HCT116 (cell line): Measurements from ENCODE around the gene EEA1. TPM values are rescaled to one million over a fixed set of nuclear protein-coding genes. Genes with fewer than 3 reads are reported as not detected.

Experiments used
- ATAC-seq: fragments of 200-7000 bp; cut with Tn5 transposase; 2 replicates; pipeline ENCODE4 v1.9.1; 2020; ENCODE audit warnings: mild to moderate bottlenecking, moderate library complexity
- BruUV-seq: library from RNA; stranded (reverse); fragments of 400-500 nt; replicated peaks from 2 replicates; lab custom pipeline; 2021; lab: Mats Ljungman, UMichigan
- CTCF ChIA-PET: fragments of 300-600 bp; sonication (Branson Sonifier 250); formaldehyde crosslinking; loops from one replicate; lab custom pipeline; 2021; ENCODE audit warnings: antibody characterized with exemption; lab: Charles Lee
- POLR2A ChIA-PET: fragments of 300-600, 350-600 bp; sonication (Branson Sonifier 250); formaldehyde crosslinking; loops from one replicate; lab custom pipeline; 2021; ENCODE audit warnings: antibody characterized with exemption; lab: Charles Lee
- RAD21 ChIA-PET, 2 experiments: fragments of 300-600 bp; sonication (Branson Sonifier 250); formaldehyde crosslinking; loops; one replicate each; lab custom pipeline; 2023; ENCODE audit warnings: low total read pairs in 2 of 2; ENCODE audit not compliant: uncharacterized antibody in 2 of 2, unreplicated experiment in 2 of 2, low non-redundant PET in 1 of 2; lab: Charles Lee
- DNase-seq: peaks from one replicate; pipeline ENCODE4 v3.0.0-alpha.2; 2010; ENCODE audit warnings: low read depth, low spot score
- H2AFZ ChIP-seq: fragments of 200-600 bp; shearing (Covaris generic), sonication (generic); 2 replicates; pipeline ENCODE4 v1.6.1; 2017; ENCODE audit warnings: low read depth, mixed run types, mixed read lengths, antibody characterized with exemption, low read length; ENCODE audit not compliant: poor library complexity, severe bottlenecking
- H3K27ac ChIP-seq: 2 replicates; pipeline ENCODE4 v1.5.1; 2012; ENCODE audit warnings: low read depth, low read length
- H3K27me3 ChIP-seq: fragments of 200-600 bp; sonication (generic); 2 replicates; pipeline ENCODE4 v1.6.1; 2016; ENCODE audit warnings: mixed run types, low read length, mixed read lengths; ENCODE audit not compliant: insufficient read depth
- H3K36me3 ChIP-seq, 2 experiments: fragments of 200-500 bp in 1 of 2; fragments of 200-600 bp in 1 of 2; sonication (Bioruptor generic) in 1 of 2; sonication (generic) in 1 of 2; 2 replicates each; pipeline versions ENCODE4 v1.5.1 to v1.6.1; 2014 to 2016; ENCODE audit warnings: low read length in 2 of 2, inconsistent platforms in 1 of 2, mixed read lengths in 1 of 2, mixed run types in 1 of 2; ENCODE audit not compliant: insufficient read depth in 2 of 2, control insufficient read depth in 1 of 2
- H3K4me1 ChIP-seq, 2 experiments: fragments of 200-600 bp in 1 of 2; sonication (generic) in 1 of 2; 2 replicates each; pipeline versions ENCODE4 v1.5.1 to v1.6.1; 2012 to 2017; ENCODE audit warnings: low read length in 2 of 2, inconsistent platforms in 1 of 2, mild to moderate bottlenecking in 1 of 2, mixed read lengths in 1 of 2, mixed run types in 1 of 2, moderate library complexity in 1 of 2; ENCODE audit not compliant: insufficient read depth in 2 of 2, control insufficient read depth in 1 of 2
- H3K4me2 ChIP-seq: fragments of 200-600 bp; sonication (generic); 2 replicates; pipeline ENCODE4 v1.6.1; 2017; ENCODE audit warnings: mixed run types, low read length, mixed read lengths
- H3K4me3 ChIP-seq, 2 experiments: fragments of 200-600 bp in 1 of 2; sonication (generic) in 1 of 2; replicated peaks in 1 of 2; 2 replicates each; pipeline ENCODE4 v1.5.1; 2011 to 2016; ENCODE audit warnings: low read length in 2 of 2, control low read depth in 1 of 2, low read depth in 1 of 2, mild to moderate bottlenecking in 1 of 2, mixed read lengths in 1 of 2, mixed run types in 1 of 2
- H3K79me2 ChIP-seq: fragments of 200-600 bp; sonication (generic); 2 replicates; pipeline ENCODE4 v1.6.1; 2017; ENCODE audit warnings: mild to moderate bottlenecking, mixed run types, low read length, moderate library complexity, mixed read lengths; ENCODE audit not compliant: insufficient read depth
- H3K9ac ChIP-seq: fragments of 200-600 bp; sonication (generic); 2 replicates; pipeline ENCODE4 v1.6.1; 2016; ENCODE audit warnings: low read length, mixed read lengths
- H3K9me2 ChIP-seq: fragments of 200-600 bp; sonication (generic), shearing (Covaris generic); 2 replicates; pipeline ENCODE4 v1.6.1; 2017; ENCODE audit warnings: mixed run types, mild to moderate bottlenecking, moderate library complexity; ENCODE audit not compliant: insufficient read depth
- H3K9me3 ChIP-seq, 2 experiments: fragments of 200-500 bp in 1 of 2; fragments of 200-600 bp in 1 of 2; sonication (Bioruptor generic) in 1 of 2; sonication (generic) in 1 of 2; 2 replicates each; pipeline ENCODE4 v1.6.1; 2014 to 2017; ENCODE audit warnings: low read length in 2 of 2, mixed read lengths in 2 of 2, inconsistent platforms in 1 of 2, low read depth in 1 of 2, mild to moderate bottlenecking in 1 of 2, mixed run types in 1 of 2, moderate library complexity in 1 of 2; ENCODE audit not compliant: control insufficient read depth in 1 of 2, insufficient read depth in 1 of 2
- H4K20me1 ChIP-seq: fragments of 200-600 bp; sonication (generic), shearing (Covaris generic); 2 replicates; pipeline ENCODE4 v1.6.1; 2017; ENCODE audit warnings: mixed run types, mild to moderate bottlenecking, moderate library complexity; ENCODE audit not compliant: insufficient read depth
- CBX3 ChIP-seq: IDR thresholded peaks from 2 replicates; pipeline ENCODE4 v1.6.1; 2012; ENCODE audit warnings: low read depth
- EZH2 ChIP-seq: fragments of 200-600 bp; sonication (generic); IDR thresholded peaks from 2 replicates; pipeline ENCODE4 v1.6.1; 2017; ENCODE audit warnings: antibody characterized with exemption, mixed run types
- EZH2phosphoT487 ChIP-seq: fragments of 200-600 bp; IDR thresholded peaks from 2 replicates; pipeline ENCODE4 v1.6.1; 2018; ENCODE audit warnings: antibody characterized with exemption, borderline replicate concordance
- FOSL1 ChIP-seq: IDR thresholded peaks from 2 replicates; pipeline ENCODE4 v1.6.1; 2012; ENCODE audit warnings: low read depth
- POLR2AphosphoS5 ChIP-seq: IDR thresholded peaks from 2 replicates; pipeline ENCODE4 v1.6.1; 2011; ENCODE audit warnings: mild to moderate bottlenecking, low read depth, low read length, moderate library complexity
- SIN3A ChIP-seq: IDR thresholded peaks from 2 replicates; pipeline ENCODE4 v1.6.1; 2012; ENCODE audit warnings: low read depth
- SRF ChIP-seq: IDR thresholded peaks from 2 replicates; pipeline ENCODE4 v1.6.1; 2012; ENCODE audit warnings: low read depth
- TCF7L2 ChIP-seq: IDR thresholded peaks from 2 replicates; pipeline ENCODE4 v1.7.0; 2011; ENCODE audit warnings: borderline replicate concordance, inconsistent platforms; ENCODE audit not compliant: insufficient read depth, insufficient read length; ENCODE audit errors: extremely low read depth
- ZFX ChIP-seq: fragments of 450-650 bp; IDR thresholded peaks from 2 replicates; pipeline ENCODE4 v1.6.1; 2017
- ZNF274 ChIP-seq: fragments of 200-500 bp; sonication (Bioruptor generic); IDR thresholded peaks from 2 replicates; pipeline ENCODE4 v1.6.1; 2014; ENCODE audit warnings: mild to moderate bottlenecking, low read depth, low read length, inconsistent platforms
- intact Hi-C: fragments of 100-400 bp; cut with micrococcal nuclease; formaldehyde crosslinking; loops from 2 replicates; pipeline ENCODE4 v1.10.0; 2022
- total RNA-seq: library from RNA; stranded (reverse); gene quantifications from one replicate; pipeline ENCODE4 v1.2.1, GENCODE V29; 2021; ENCODE audit not compliant: unreplicated experiment
- TF ChIP-seq, protein P1 (sequence below): IDR thresholded peaks from 2 replicates; pipeline ENCODE4 v1.6.1; 2012; ENCODE audit warnings: low read depth
- TF ChIP-seq, protein P2 (sequence below): IDR thresholded peaks from 2 replicates; pipeline ENCODE4 v1.6.1; 2012
- TF ChIP-seq, protein P3 (sequence below), 3 experiments: fragments of 200-600 bp in 1 of 3; sonication (generic) in 1 of 3; IDR thresholded peaks in 2 of 3; conservative IDR thresholded peaks in 1 of 3; 2 replicates each; pipeline ENCODE4 v1.5.1; 2012 to 2017; ENCODE audit warnings: low read depth in 2 of 3, low read length in 2 of 3, antibody characterized with exemption in 1 of 3, borderline replicate concordance in 1 of 3, control low read depth in 1 of 3, mild to moderate bottlenecking in 1 of 3, mixed read lengths in 1 of 3, mixed run types in 1 of 3, moderate library complexity in 1 of 3; ENCODE audit not compliant: insufficient read depth in 1 of 3

EEA1 gene
- total RNA-seq, 1 experiment from 2014 or later = 13.8 TPM

GRCh38 chr12:92732216-92732615 is 196.9 kb downstream of the EEA1 start:
- ATAC-seq (no peak), DNase-seq (no peak)
- no TSS peak for BruUV-seq
- Histone ChIP-seq H3K4me3 (no peak overlapping the region), H3K4me2 (no peak overlapping the region), H3K36me3 (no peaks in the 10 kb centered on the region), H4K20me1 (no peaks in the 10 kb centered on the region), H3K27me3 (no peaks in the 10 kb centered on the region), H3K9me3 (no peaks in the 10 kb centered on the region), H2AFZ (no peak overlapping the region), H3K9ac (no peak overlapping the region), H3K27ac (no peak overlapping the region), H3K4me1 (no peaks in the 10 kb centered on the region; a peak in 1 of 4 replicates), H3K79me2 (no peaks in the 10 kb centered on the region), H3K9me2 (no peaks in the 10 kb centered on the region)
- ChIA-PET CTCF (no interaction called here), RAD21 (no interaction called here), POLR2A (no interaction called here)
- intact Hi-C loops = no loop called here
- TF ChIP-seq, protein P1, sequence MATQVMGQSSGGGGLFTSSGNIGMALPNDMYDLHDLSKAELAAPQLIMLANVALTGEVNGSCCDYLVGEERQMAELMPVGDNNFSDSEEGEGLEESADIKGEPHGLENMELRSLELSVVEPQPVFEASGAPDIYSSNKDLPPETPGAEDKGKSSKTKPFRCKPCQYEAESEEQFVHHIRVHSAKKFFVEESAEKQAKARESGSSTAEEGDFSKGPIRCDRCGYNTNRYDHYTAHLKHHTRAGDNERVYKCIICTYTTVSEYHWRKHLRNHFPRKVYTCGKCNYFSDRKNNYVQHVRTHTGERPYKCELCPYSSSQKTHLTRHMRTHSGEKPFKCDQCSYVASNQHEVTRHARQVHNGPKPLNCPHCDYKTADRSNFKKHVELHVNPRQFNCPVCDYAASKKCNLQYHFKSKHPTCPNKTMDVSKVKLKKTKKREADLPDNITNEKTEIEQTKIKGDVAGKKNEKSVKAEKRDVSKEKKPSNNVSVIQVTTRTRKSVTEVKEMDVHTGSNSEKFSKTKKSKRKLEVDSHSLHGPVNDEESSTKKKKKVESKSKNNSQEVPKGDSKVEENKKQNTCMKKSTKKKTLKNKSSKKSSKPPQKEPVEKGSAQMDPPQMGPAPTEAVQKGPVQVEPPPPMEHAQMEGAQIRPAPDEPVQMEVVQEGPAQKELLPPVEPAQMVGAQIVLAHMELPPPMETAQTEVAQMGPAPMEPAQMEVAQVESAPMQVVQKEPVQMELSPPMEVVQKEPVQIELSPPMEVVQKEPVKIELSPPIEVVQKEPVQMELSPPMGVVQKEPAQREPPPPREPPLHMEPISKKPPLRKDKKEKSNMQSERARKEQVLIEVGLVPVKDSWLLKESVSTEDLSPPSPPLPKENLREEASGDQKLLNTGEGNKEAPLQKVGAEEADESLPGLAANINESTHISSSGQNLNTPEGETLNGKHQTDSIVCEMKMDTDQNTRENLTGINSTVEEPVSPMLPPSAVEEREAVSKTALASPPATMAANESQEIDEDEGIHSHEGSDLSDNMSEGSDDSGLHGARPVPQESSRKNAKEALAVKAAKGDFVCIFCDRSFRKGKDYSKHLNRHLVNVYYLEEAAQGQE = no peak
- TF ChIP-seq POLR2AphosphoS5 (no peak), EZH2phosphoT487 (no peak), CBX3 (no peak), ZNF274 (no peak), TCF7L2 (no peak), FOSL1 (no peak), ZFX (no peak), SIN3A (no peak), EZH2 (no peak), SRF (no peak)
- TF ChIP-seq, protein P2, sequence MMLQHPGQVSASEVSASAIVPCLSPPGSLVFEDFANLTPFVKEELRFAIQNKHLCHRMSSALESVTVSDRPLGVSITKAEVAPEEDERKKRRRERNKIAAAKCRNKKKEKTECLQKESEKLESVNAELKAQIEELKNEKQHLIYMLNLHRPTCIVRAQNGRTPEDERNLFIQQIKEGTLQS = no peak
- TF ChIP-seq, protein P3, sequence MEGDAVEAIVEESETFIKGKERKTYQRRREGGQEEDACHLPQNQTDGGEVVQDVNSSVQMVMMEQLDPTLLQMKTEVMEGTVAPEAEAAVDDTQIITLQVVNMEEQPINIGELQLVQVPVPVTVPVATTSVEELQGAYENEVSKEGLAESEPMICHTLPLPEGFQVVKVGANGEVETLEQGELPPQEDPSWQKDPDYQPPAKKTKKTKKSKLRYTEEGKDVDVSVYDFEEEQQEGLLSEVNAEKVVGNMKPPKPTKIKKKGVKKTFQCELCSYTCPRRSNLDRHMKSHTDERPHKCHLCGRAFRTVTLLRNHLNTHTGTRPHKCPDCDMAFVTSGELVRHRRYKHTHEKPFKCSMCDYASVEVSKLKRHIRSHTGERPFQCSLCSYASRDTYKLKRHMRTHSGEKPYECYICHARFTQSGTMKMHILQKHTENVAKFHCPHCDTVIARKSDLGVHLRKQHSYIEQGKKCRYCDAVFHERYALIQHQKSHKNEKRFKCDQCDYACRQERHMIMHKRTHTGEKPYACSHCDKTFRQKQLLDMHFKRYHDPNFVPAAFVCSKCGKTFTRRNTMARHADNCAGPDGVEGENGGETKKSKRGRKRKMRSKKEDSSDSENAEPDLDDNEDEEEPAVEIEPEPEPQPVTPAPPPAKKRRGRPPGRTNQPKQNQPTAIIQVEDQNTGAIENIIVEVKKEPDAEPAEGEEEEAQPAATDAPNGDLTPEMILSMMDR (IDR thresholded peaks at IDR 0.05 in 2 of 3, conservative IDR thresholded peaks at IDR 0.05 in 1 of 3; ENCODE audit: borderline replicate concordance in 1 of 3, insufficient read depth in 1 of 3, low read depth in 2 of 3, low read length in 2 of 3) = no peak
